ENCODE measurements around the gene NEB.
"Not testable (repeated sequence)": the region's sequence is repeated elsewhere in the genome, so short reads cannot be mapped to it uniquely, and the experiment has no call there.

GRCh38 chr2:151581300-151581699, 153.0 kb downstream of the NEB start:
- not testable (repeated sequence) for TF ChIP-seq CTCF, POLR2A (IDR thresholded peaks at IDR 0.05)
